PC-3 (cell line): ENCODE measurements around the gene SMIM9. TPM values are rescaled to one million over a fixed set of nuclear protein-coding genes. Genes with fewer than 3 reads are reported as not detected.

Source experiments
- ATAC-seq: fragments of 200-7000 bp; cut with Tn5 transposase; 2 replicates; pipeline ENCODE4 v1.9.1; 2020; ENCODE audit warnings: mild to moderate bottlenecking, moderate library complexity
- BruUV-seq: library from RNA; stranded (reverse); fragments of 400-500 nt; replicated peaks from 2 replicates; lab custom pipeline; 2021; lab: Mats Ljungman, UMichigan
- CTCF ChIA-PET: fragments of 300-600 bp; sonication (Branson Sonifier 250); formaldehyde crosslinking; loops from one replicate; lab custom pipeline; 2022; ENCODE audit warnings: antibody characterized with exemption; lab: Charles Lee
- POLR2A ChIA-PET: fragments of 300-600 bp; sonication (Branson Sonifier 250); formaldehyde crosslinking; loops from one replicate; lab custom pipeline; 2022; ENCODE audit warnings: antibody characterized with exemption; ENCODE audit not compliant: unreplicated experiment; lab: Charles Lee
- DNase-seq: peaks from one replicate; pipeline ENCODE4 v3.0.0-alpha.2; 2015
- H2AFZ ChIP-seq: fragments of 300-600 bp; sonication (generic); 2 replicates; pipeline ENCODE4 v1.6.0; 2016; ENCODE audit warnings: antibody characterized with exemption, low read length
- H3F3A ChIP-seq: fragments of 300-600 bp; sonication (generic); one replicate; pipeline ENCODE4 v1.6.0; 2017; ENCODE audit warnings: antibody characterized with exemption, low read length, control low read depth, mild to moderate bottlenecking; ENCODE audit not compliant: unreplicated experiment
- H3K27ac ChIP-seq: fragments of 300-600 bp; sonication (generic); 2 replicates; pipeline ENCODE4 v1.5.1; 2016; ENCODE audit warnings: mild to moderate bottlenecking, low read length
- H3K27me3 ChIP-seq: fragments of 300-600 bp; sonication (generic); 2 replicates; pipeline ENCODE4 v1.6.1; 2016; ENCODE audit warnings: low read length, mixed read lengths
- H3K36me3 ChIP-seq: fragments of 300-600 bp; sonication (generic); 2 replicates; pipeline ENCODE4 v1.6.1; 2016; ENCODE audit warnings: low read depth, mixed run types, low read length, mixed read lengths
- H3K4me1 ChIP-seq: fragments of 300-600 bp; sonication (generic); 2 replicates; pipeline ENCODE4 v1.5.1; 2016; ENCODE audit warnings: low read length; ENCODE audit not compliant: insufficient read depth
- H3K4me2 ChIP-seq: fragments of 300-600 bp; sonication (generic); 2 replicates; pipeline ENCODE4 v1.6.0; 2016; ENCODE audit warnings: low read length
- H3K4me3 ChIP-seq: fragments of 300-600 bp; sonication (generic); 2 replicates; pipeline ENCODE4 v1.5.1; 2016; ENCODE audit warnings: mild to moderate bottlenecking, low read length, mixed read lengths
- H3K79me2 ChIP-seq: fragments of 300-600 bp; sonication (generic); 2 replicates; pipeline ENCODE4 v1.6.1; 2017; ENCODE audit warnings: low read length, mixed read lengths
- H3K9ac ChIP-seq: fragments of 300-600 bp; sonication (generic); 2 replicates; pipeline ENCODE4 v1.6.0; 2016; ENCODE audit warnings: mild to moderate bottlenecking, low read length
- H3K9me2 ChIP-seq: fragments of 300-600 bp; sonication (generic); replicated peaks from 2 replicates; pipeline ENCODE4 v1.6.1; 2016; ENCODE audit warnings: mixed run types, low read length, mixed read lengths
- H3K9me3 ChIP-seq: fragments of 300-600 bp; sonication (generic); 2 replicates; pipeline ENCODE4 v1.6.1; 2016; ENCODE audit warnings: low read length, mixed read lengths
- H4K20me1 ChIP-seq: fragments of 300-600 bp; sonication (generic); 2 replicates; pipeline ENCODE4 v1.6.1; 2016; ENCODE audit warnings: low read length, mixed read lengths
- CTCF ChIP-seq: fragments of 300-600 bp; sonication (generic); conservative IDR thresholded peaks from 2 replicates; pipeline ENCODE4 v1.5.1; 2017; ENCODE audit warnings: antibody characterized with exemption, low read depth, mild to moderate bottlenecking, low read length
- EZH2 ChIP-seq: fragments of 300-600 bp; sonication (generic); IDR thresholded peaks from one replicate; pipeline ENCODE4 v1.6.1; 2017; ENCODE audit warnings: antibody characterized with exemption, mild to moderate bottlenecking, low read length; ENCODE audit not compliant: unreplicated experiment
- EZH2phosphoT487 ChIP-seq: fragments of 300-600 bp; sonication (generic); IDR thresholded peaks from 2 replicates; pipeline ENCODE4 v1.6.1; 2018; ENCODE audit warnings: mild to moderate bottlenecking, antibody characterized with exemption, low read length, borderline replicate concordance
- intact Hi-C: fragments of 100-400 bp; cut with micrococcal nuclease; formaldehyde crosslinking; loops from 2 replicates; pipeline ENCODE4 v1.9.0; 2023
- total RNA-seq: library from RNA; depleted of rRNA; stranded (reverse); fragments of >200 nt; gene quantifications from 2 replicates; pipeline ENCODE4 v1.2.3, GENCODE V29; 2014

The SMIM9 gene
- total RNA-seq, 1 experiment from 2014 or later = not detected

- POLR2A ChIA-PET = no interaction called here
- Histone ChIP-seq H3K9ac (no peak overlapping the region), H3K4me1 (no peaks in the 10 kb centered on the region), H4K20me1 (0 out of 2 replicates have a peak, but pooled peaks cover 4% of the 10 kb centered on the region), H3K36me3 (peaks cover 52% of the 10 kb centered on the region), H3K79me2 (no peaks in the 10 kb centered on the region), H3K4me3 (no peak overlapping the region), H3F3A (no peaks in the 10 kb centered on the region), H3K9me2 (no peaks in the 10 kb centered on the region), H3K27me3 (no peaks in the 10 kb centered on the region), H3K9me3 (no peaks in the 10 kb centered on the region), H3K4me2 (no peak overlapping the region), H3K27ac (no peak overlapping the region), H2AFZ (no peak overlapping the region)
- TF ChIP-seq EZH2 (no peak), CTCF (no peak), EZH2phosphoT487 (no peak)
- DNase-seq (no peak), ATAC-seq (no peak)
- CTCF ChIA-PET = no interaction called here
- no TSS peak for BruUV-seq
- intact Hi-C loops = no loop called here
Measured at GRCh38 chrX:154776753-154777152, 57.7 kb downstream of the SMIM9 start.

- Histone ChIP-seq H3K27me3 (no peaks in the 10 kb centered on the region), H3K9ac (no peak overlapping the region)
- POLR2A ChIA-PET = no interaction called here
Measured at GRCh38 chrX:154775419-154776349, 58.8 kb downstream of the SMIM9 start.

More at GRCh38 chrX:154775419-154776349, 58.8 kb downstream of the SMIM9 start:
- H3K9me2 ChIP-seq = no peaks in the 10 kb centered on the region
- H3K27ac ChIP-seq = no peak overlapping the region
- TF ChIP-seq EZH2phosphoT487 (no peak), CTCF (no peak), EZH2 (no peak)
- CTCF ChIA-PET = no interaction called here
- peak; percentile 29; the same call in 1 of the 2 replicates for ATAC-seq
- no peaks in the 10 kb centered on the region for H3F3A ChIP-seq
- H3K79me2 ChIP-seq = no peaks in the 10 kb centered on the region
- no peak overlapping the region for H2AFZ ChIP-seq
- BruUV-seq = no TSS peak
- no peaks in the 10 kb centered on the region for H3K4me1 ChIP-seq
- no peaks in the 10 kb centered on the region for H3K9me3 ChIP-seq
- intact Hi-C loops = no loop called here
- H3K4me3 ChIP-seq = no peak overlapping the region
- H3K36me3 ChIP-seq = peaks cover 59% of the 10 kb centered on the region
- H4K20me1 ChIP-seq = 0 out of 2 replicates have a peak, but pooled peaks cover 6% of the 10 kb centered on the region
- DNase-seq = peak; percentile 13
- no peak overlapping the region for H3K4me2 ChIP-seq
